Mesenchymal stem cell (in vitro differentiated cells and primary cell): ENCODE results near the gene GPHB5.

Source experiments
- DNase-seq: peaks from one replicate; pipeline ENCODE4 v3.0.0-alpha.2; 2013
- H2AFZ ChIP-seq: one replicate; pipeline ENCODE4 v1.6.1; 2013; ENCODE audit warnings: low read depth, mild to moderate bottlenecking, control low read depth, inconsistent platforms, low read length, moderate library complexity
- H2AK5ac ChIP-seq: 2 replicates; pipeline ENCODE4 v1.6.1; 2013; ENCODE audit warnings: low read length, moderate library complexity, mild to moderate bottlenecking, inconsistent platforms; ENCODE audit not compliant: severe bottlenecking
- H2BK120ac ChIP-seq: one replicate; pipeline ENCODE4 v1.6.1; 2013; ENCODE audit warnings: low read depth, mild to moderate bottlenecking, inconsistent platforms, low read length, moderate library complexity
- H2BK12ac ChIP-seq, 2 experiments: one replicate each; pipeline ENCODE4 v1.6.1; 2013; ENCODE audit warnings: inconsistent platforms in 2 of 2, low read length in 2 of 2, mild to moderate bottlenecking in 2 of 2, moderate library complexity in 2 of 2, control low read depth in 1 of 2
- H2BK15ac ChIP-seq: one replicate; pipeline ENCODE4 v1.6.1; 2013; ENCODE audit warnings: mild to moderate bottlenecking, low read depth, inconsistent platforms; ENCODE audit not compliant: poor library complexity, severe bottlenecking
- H2BK5ac ChIP-seq: 2 replicates; pipeline ENCODE4 v1.6.1; 2013; ENCODE audit warnings: low read depth, mild to moderate bottlenecking, low read length, control low read depth, inconsistent platforms; ENCODE audit not compliant: poor library complexity, severe bottlenecking
- H3K14ac ChIP-seq, 2 experiments: one replicate each; pipeline ENCODE4 v1.6.1; 2013; ENCODE audit warnings: inconsistent platforms in 2 of 2, low read length in 2 of 2, control low read depth in 1 of 2, mild to moderate bottlenecking in 1 of 2, moderate library complexity in 1 of 2
- H3K18ac ChIP-seq, 2 experiments: one replicate each; pipeline ENCODE4 v1.6.1; 2013; ENCODE audit warnings: inconsistent platforms in 2 of 2, low read length in 2 of 2, control low read depth in 1 of 2, low read depth in 1 of 2, mild to moderate bottlenecking in 1 of 2
- H3K23ac ChIP-seq, 2 experiments: one replicate each; pipeline ENCODE4 v1.6.1; 2013; ENCODE audit warnings: inconsistent platforms in 2 of 2, low read length in 2 of 2, mild to moderate bottlenecking in 2 of 2, moderate library complexity in 2 of 2, control low read depth in 1 of 2
- H3K27ac ChIP-seq: 2 replicates; pipeline ENCODE4 v1.5.1; 2013; ENCODE audit warnings: mild to moderate bottlenecking, moderate library complexity, low read length, control low read depth, inconsistent platforms; ENCODE audit not compliant: poor library complexity, severe bottlenecking
- H3K27me3 ChIP-seq, 2 experiments: 2 replicates each; pipeline versions ENCODE4 v1.6.1 to v1.7.0; 2013; ENCODE audit warnings: low read length in 2 of 2, mild to moderate bottlenecking in 2 of 2, moderate library complexity in 2 of 2, control low read depth in 1 of 2, inconsistent platforms in 1 of 2; ENCODE audit not compliant: control insufficient read depth in 1 of 2, insufficient read depth in 1 of 2
- H3K36me3 ChIP-seq, 2 experiments: 2 replicates each; pipeline versions ENCODE4 v1.6.1 to v1.7.0; 2013; ENCODE audit warnings: low read length in 2 of 2, control low read depth in 1 of 2, inconsistent platforms in 1 of 2, low read depth in 1 of 2, mild to moderate bottlenecking in 1 of 2; ENCODE audit not compliant: insufficient read depth in 2 of 2, control insufficient read depth in 1 of 2
- H3K4ac ChIP-seq, 2 experiments: one replicate each; pipeline ENCODE4 v1.6.1; 2013; ENCODE audit warnings: inconsistent platforms in 2 of 2, low read length in 2 of 2, mild to moderate bottlenecking in 2 of 2, moderate library complexity in 2 of 2, control low read depth in 1 of 2, low read depth in 1 of 2
- H3K4me1 ChIP-seq: 2 replicates; pipeline ENCODE4 v1.6.1; 2013; ENCODE audit warnings: low read depth, low read length, control low read depth; ENCODE audit not compliant: control insufficient read depth, insufficient read depth
- H3K4me2 ChIP-seq: 2 replicates; pipeline ENCODE4 v1.6.1; 2013; ENCODE audit warnings: low read length, mild to moderate bottlenecking, inconsistent platforms; ENCODE audit not compliant: poor library complexity, severe bottlenecking
- H3K4me3 ChIP-seq, 2 experiments: 2 replicates each; pipeline versions ENCODE4 v1.5.1 to v1.7.0; 2013; ENCODE audit warnings: low read length in 2 of 2, mild to moderate bottlenecking in 2 of 2, control low read depth in 1 of 2, low read depth in 1 of 2; ENCODE audit not compliant: insufficient read depth in 1 of 2
- H3K79me1 ChIP-seq: replicated peaks from 2 replicates; pipeline ENCODE4 v1.6.1; 2013; ENCODE audit warnings: mild to moderate bottlenecking, control low read depth, low read length, inconsistent platforms; ENCODE audit not compliant: poor library complexity, severe bottlenecking
- H3K9ac ChIP-seq: 2 replicates; pipeline ENCODE4 v1.7.0; 2013; ENCODE audit warnings: mild to moderate bottlenecking, low read length, moderate library complexity
- H3K9me3 ChIP-seq: 2 replicates; pipeline ENCODE4 v1.7.0; 2013; ENCODE audit warnings: mild to moderate bottlenecking, low read length; ENCODE audit not compliant: control insufficient read depth
- H4K8ac ChIP-seq: one replicate; pipeline ENCODE4 v1.6.1; 2013; ENCODE audit warnings: inconsistent platforms, mild to moderate bottlenecking, low read length, moderate library complexity
- H4K91ac ChIP-seq: one replicate; pipeline ENCODE4 v1.6.1; 2013; ENCODE audit warnings: mild to moderate bottlenecking, low read length, inconsistent platforms
- WGBS: methylation state at CpG from one replicate; pipeline ENCODE4 v1.1.7; 2013; ENCODE audit warnings: mixed read lengths; 5-methylcytosine and 5-hydroxymethylcytosine counted together

The GPHB5 gene

GRCh38 chr14:63268771-63269170, 50.0 kb downstream of the GPHB5 start:
- Histone ChIP-seq H2BK5ac (no peak overlapping the region), H3K79me1 (peaks cover 19% of the 10 kb centered on the region), H4K8ac (no peak overlapping the region), H3K4me2 (no peak overlapping the region), H2BK15ac (no peak overlapping the region), H3K27ac (no peak overlapping the region), H3K4ac (no peak overlapping the region), H3K9ac (no peak overlapping the region), H2BK120ac (no peak overlapping the region), H2AFZ (no peak overlapping the region), H3K14ac (no peak overlapping the region), H3K36me3 (peaks cover 5 to 15% of the 10 kb centered on the region in 2 experiments), H3K18ac (no peak overlapping the region), H2AK5ac (no peak overlapping the region), H4K91ac (no peak overlapping the region), H3K9me3 (peaks cover 6% of the 10 kb centered on the region), H3K4me3 (no peak overlapping the region), H3K27me3 (no peaks in the 10 kb centered on the region), H3K23ac (no peak overlapping the region), H3K4me1 (peaks cover 4% of the 10 kb centered on the region), H2BK12ac (no peak overlapping the region)
- 100% methylated on average over 2 of the region's 5 CpGs for WGBS
- no peak for DNase-seq

GRCh38 chr14:63267171-63267570, 51.6 kb downstream of the GPHB5 start:
- peaks cover 4% of the 10 kb centered on the region for H3K4me1 ChIP-seq
- no peak overlapping the region for H3K23ac ChIP-seq
- H3K27ac ChIP-seq, result peak overlapping the region; percentile 39
- H3K9ac ChIP-seq, result no peak overlapping the region
- peaks cover 6% of the 10 kb centered on the region for H3K9me3 ChIP-seq
- H3K4me3 ChIP-seq, result no peak overlapping the region
- 50% methylated on average over 3 of the region's 3 CpGs for WGBS
- H2BK5ac ChIP-seq, result no peak overlapping the region
- no peak overlapping the region for H3K4me2 ChIP-seq
- peak overlapping the region in 1 of 2 experiments; percentile 11 for H3K4ac ChIP-seq
- DNase-seq, result no peak
- H4K8ac ChIP-seq, result no peak overlapping the region
- H3K18ac ChIP-seq, result no peak overlapping the region
- H2BK120ac ChIP-seq, result no peak overlapping the region
- no peaks in the 10 kb centered on the region for H3K27me3 ChIP-seq
- H3K14ac ChIP-seq, result peak overlapping the region in 1 of 2 experiments; percentile 81
- H2BK15ac ChIP-seq, result no peak overlapping the region
- no peak overlapping the region for H2AFZ ChIP-seq
- no peak overlapping the region for H2BK12ac ChIP-seq
- peaks cover 4 to 6% of the 10 kb centered on the region in 2 experiments for H3K36me3 ChIP-seq
- H3K79me1 ChIP-seq, result peaks cover 18% of the 10 kb centered on the region
- H2AK5ac ChIP-seq, result no peak overlapping the region
- H4K91ac ChIP-seq, result no peak overlapping the region

DNA sequence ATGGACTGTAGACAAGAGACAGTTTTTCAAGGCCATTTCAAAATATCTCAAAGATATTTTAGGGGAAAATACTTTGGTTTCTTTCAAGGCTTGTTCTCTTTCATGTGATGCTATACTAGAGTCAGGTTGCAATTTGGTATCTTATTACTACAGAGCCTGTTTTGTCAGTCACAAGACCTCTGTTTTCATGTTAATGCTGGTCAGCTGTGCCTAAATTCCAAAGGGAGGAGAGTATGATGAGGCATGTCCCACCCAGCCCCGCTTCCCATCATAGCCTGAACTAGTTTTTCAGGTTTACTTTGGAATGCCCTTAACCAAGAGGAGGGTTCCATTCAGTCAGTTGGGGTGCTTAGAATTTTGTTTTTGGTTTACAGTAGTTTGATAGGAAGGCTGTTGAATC, 52.6 kb downstream of the GPHB5 start:
- no peak overlapping the region for H4K8ac ChIP-seq
- peaks cover 4% of the 10 kb centered on the region for H3K4me1 ChIP-seq
- 83% methylated on average over 1 of the region's 1 CpG for WGBS
- no peak overlapping the region for H4K91ac ChIP-seq
- no peak overlapping the region for H2AK5ac ChIP-seq
- peaks cover 18% of the 10 kb centered on the region for H3K79me1 ChIP-seq
- H3K23ac ChIP-seq, result no peak overlapping the region
- H3K4me2 ChIP-seq, result no peak overlapping the region
- H2BK12ac ChIP-seq, result no peak overlapping the region
- H2BK15ac ChIP-seq, result no peak overlapping the region
- no peak overlapping the region for H3K14ac ChIP-seq
- no peak overlapping the region for H3K27ac ChIP-seq
- H3K4ac ChIP-seq, result no peak overlapping the region
- H3K4me3 ChIP-seq, result no peak overlapping the region
- peaks cover 0 to 2% of the 10 kb centered on the region in 2 experiments for H3K36me3 ChIP-seq
- no peak overlapping the region for H2BK5ac ChIP-seq
- peaks cover 6% of the 10 kb centered on the region for H3K9me3 ChIP-seq
- H3K9ac ChIP-seq, result no peak overlapping the region
- DNase-seq, result no peak
- no peaks in the 10 kb centered on the region for H3K27me3 ChIP-seq
- H2AFZ ChIP-seq, result no peak overlapping the region
- H3K18ac ChIP-seq, result no peak overlapping the region
- H2BK120ac ChIP-seq, result no peak overlapping the region
